ENCODE measurements around the gene RPRM. TPM values are rescaled to one million over a fixed set of nuclear protein-coding genes. Genes with fewer than 3 reads are reported as not detected.
"Not testable (repeated sequence)": the region's sequence is repeated elsewhere in the genome, so short reads cannot be mapped to it uniquely, and the experiment has no call there.

The RPRM gene
- 76.1 and 102 TPM in 2 replicates for total RNA-seq (2014; rRNA removed; shearing (Covaris generic))

DNA sequence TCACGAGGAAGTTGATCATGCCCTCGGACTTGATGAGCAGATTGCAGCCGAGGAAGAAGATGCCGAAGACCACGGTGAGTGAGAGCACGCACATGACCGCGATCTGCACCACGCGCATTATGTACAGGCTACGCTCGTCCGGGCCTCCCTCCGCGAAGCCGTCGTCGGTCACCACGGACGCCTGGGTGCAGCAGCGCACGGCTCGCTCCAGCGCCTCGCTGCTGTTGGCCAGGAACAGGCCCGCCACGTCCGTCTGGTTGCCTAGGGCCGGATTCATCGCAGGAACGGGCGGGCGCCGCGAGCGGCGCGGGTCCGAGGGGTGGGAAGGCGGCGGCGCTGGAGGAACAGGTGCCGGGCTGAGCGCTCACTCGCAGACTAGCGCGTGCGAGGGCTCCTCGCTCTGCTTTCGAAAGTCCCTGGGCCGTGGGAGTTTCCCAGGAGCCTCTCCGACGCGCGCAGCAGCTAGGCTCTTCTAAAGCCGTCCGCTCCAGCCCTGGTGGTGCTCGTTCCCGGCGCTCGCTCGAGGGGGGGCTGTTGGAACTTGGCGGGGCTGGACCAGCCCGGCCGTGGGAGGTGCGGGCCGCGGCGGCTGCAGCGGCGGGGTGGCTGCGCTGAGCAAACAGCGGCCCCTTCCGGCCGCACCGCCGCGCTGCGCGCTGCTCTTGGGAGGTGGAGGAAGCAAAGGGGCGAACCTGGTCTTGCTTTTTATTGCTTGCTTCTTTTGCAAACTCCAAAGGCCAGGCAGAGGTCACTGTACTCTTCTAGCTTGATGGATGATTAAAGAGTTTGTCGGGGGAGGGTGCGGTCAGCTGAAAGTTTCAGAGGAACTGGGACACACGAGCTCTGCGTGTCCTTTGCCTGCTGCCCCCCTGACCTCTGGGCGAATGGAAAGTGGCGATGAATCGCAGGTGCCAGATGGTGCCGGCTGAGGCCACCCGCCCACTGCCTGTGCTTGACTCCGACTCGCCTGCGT, at the start of gene RPRM:
Gene RPRM, minus strand, starts transcription at position 474 of the 973 bp plus-strand sequence. Its CDS starts 197 bp downstream, at position 277.
- in situ Hi-C loops (cut with HindIII; ENCODE audit: low sequenced_read_pairs) = no loop called here

DNA sequence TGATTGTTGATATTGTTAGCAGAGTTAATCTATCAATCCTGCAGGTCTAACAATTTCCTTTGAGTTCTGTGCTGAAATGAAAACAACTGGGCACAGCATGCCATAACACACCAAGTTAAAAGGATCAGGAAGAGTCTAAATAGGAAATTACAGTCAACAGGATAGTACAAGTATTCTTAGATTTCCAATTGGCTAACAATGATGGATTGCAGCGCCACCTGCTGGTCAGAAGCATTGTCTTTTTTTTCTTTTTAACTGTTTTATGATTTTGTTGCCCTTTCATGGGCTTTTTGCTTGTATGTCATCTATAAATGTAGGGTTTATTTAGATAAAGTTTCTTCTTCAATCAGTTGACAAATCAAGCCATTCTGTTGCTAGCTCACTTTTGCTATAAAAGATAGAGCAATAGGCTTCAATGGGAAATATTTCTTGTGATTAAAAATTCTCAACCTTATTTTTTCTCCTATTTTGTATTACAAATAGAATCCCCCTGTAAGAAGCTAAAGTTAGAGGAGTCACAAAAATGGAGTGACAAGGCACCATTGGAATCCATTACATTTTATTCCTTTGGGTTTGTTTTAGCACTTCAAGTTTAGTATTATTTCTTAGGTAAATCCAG, 40.8 kb upstream of the RPRM start:
- in situ Hi-C loops (cut with HindIII; ENCODE audit: low sequenced_read_pairs) = no loop called here
- DNase-seq (ENCODE audit: low spot score) = peak; percentile 58

More for the DNA sequence above, at the start of gene RPRM:
- DNase-seq (ENCODE audit: low spot score) = peak; percentile 59

DNA sequence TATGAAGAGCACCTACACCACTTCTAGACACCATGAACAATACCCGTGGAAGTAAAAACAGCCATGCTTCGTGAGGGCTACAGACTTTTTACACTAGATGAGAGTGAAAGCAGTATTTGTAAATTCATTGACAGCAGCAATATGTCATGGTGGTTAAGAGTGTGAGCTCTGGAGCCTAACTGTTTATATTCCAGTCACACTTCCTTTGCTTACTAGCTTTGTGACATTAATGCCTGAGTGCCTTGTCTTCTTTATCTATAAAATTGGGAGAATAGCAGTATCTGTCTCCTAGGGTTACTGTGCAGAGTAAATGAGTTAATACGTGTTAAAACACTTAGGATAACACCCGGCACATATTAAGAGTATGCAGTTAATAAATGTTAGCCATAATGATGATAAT, 33.8 kb upstream of the RPRM start:
- in situ Hi-C loops (cut with HindIII; ENCODE audit: low sequenced_read_pairs) = no loop called here
- DNase-seq (ENCODE audit: low spot score) = no peak

DNA sequence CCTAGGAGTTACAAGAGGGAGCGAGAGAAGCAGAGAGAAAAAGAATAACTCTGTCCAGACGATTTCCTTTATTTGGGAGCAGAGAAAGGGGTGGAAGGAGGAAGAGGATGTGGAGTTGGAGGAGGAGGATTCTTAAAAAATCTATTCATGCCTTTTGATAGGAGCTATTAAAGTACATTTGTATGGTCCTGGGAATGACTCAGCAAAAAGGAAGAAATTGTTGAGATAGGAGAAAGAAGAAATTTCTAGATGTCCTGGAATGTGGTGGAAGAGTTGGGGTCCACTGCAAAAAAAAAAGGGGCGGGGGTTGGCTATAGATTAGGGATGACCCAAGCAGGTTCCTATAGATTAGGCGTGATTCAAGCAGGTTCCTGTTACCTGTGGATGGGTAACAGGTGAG, 32.4 kb upstream of the RPRM start:
- in situ Hi-C loops (cut with HindIII; ENCODE audit: low sequenced_read_pairs) = no loop called here
- DNase-seq (ENCODE audit: low spot score) = no peak

DNA sequence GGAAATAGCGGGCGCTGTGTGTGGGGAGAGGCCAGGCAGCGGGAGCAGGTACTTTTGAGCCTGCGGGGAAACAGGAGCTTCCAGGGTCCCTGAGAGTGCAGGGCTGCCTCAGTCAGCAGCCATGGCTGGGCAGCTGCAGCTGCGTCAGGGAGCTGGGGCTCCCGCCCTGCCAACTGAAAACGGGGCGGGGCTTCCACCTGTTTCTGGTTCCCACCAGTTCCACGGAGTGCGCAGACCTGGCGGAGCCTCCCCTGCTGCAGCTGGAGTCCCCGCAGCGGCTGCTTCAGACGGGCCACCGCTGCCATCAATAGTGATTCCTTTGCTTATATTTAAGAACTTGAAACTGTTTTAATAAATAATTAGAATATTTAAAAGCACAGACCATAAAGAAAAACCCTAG, 30.6 kb upstream of the RPRM start:
- in situ Hi-C loops (cut with HindIII; ENCODE audit: low sequenced_read_pairs) = no loop called here
- no peak for DNase-seq (ENCODE audit: low spot score)

DNA sequence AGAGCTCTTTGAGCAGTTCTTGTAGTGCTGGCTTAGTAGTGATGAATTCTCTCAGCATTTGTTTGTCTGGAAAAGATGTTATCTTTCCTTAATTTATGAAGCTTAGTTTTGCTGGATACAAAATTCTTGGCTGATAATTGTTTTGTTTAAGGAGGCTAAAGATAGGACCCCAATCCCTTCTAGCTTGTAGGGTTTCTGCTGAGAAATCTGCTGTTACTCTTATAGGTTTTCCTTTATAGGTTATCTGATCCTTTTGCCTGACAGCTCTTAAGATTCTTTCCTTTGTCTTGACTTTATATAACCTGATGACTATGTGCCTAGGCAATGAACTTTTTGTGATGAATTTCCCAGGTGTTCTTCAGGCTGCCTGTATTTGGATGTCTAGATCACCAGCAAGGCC, 27.9 kb upstream of the RPRM start:
- DNase-seq (ENCODE audit: low spot score); in situ Hi-C loops (cut with HindIII; ENCODE audit: low sequenced_read_pairs): not testable (repeated sequence)

DNA sequence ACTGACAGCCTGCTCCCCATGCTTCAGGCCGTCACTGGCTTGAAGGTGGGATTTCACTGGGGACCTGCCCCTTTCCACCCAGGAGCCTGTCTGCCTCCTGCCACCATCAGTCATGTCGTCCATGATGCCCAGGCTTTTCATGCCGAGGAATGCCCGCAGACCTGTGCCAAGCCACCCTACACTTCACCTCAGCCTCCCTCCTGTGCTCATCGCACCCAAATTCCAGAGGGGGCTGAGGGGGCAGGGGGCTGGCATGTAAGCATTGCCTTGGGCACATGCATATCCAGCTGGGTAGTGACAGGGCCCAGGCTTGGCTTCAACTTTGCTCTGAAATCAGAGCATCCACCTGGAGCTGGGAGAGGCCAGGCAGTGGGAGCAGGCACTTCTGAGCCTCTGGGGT, 20.9 kb upstream of the RPRM start:
- in situ Hi-C loops (cut with HindIII; ENCODE audit: low sequenced_read_pairs) = no loop called here
- DNase-seq (ENCODE audit: low spot score) = no peak

DNA sequence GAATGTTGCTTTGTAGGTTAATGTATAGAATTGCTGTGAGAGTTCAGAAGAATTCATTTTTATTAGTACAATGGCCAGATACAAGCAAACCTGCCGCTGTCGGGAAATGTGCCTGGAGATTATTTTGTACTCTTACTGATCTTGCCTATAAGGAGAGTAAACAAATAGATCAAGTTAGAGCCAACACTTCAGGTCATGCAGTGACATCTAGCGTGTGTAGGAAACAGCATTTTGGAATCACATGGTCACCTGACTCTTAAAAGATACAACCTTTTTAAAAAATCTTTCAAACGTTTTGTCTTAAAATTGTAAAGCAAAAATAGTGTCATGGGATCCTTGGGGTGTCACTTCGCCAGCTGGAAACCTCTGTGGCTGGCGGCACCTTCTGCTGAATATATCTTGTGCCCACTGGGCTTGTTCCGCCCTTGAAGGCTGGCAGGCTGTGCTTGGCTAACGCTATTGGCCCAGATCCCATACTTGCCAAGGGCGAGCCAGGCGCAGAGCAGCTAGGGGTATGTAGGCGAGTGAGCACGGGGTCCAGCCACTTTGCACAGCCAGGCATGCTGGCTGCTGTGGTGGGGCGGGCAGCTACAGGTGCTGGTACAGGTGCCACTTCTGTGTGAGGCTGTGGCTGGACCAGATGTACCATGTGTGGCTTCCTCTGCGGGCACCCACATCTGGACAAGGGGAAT, 19.5 kb upstream of the RPRM start:
- in situ Hi-C loops (cut with HindIII; ENCODE audit: low sequenced_read_pairs) = no loop called here
- no peak for DNase-seq (ENCODE audit: low spot score)

DNA sequence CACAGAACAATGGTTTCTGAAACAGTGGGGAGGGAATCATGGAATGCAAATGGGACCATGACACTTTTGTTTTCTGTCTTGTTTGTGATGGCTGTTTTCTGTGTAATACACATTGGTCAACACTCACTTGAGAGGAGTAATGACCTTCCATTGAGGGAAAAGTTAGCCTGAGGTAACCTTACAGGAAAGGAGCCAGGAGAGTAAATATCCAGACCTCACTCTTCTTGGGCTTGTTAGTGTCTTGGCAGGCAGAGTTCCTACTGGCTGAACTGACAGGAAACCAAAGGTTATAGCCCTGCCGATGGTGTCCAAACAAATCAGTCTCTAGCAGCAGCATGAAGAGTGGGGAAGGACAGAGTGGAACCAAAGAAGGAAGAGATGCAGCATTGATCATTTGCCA, 17.2 kb upstream of the RPRM start:
- in situ Hi-C loops (cut with HindIII; ENCODE audit: low sequenced_read_pairs) = no loop called here
- no peak for DNase-seq (ENCODE audit: low spot score)

DNA sequence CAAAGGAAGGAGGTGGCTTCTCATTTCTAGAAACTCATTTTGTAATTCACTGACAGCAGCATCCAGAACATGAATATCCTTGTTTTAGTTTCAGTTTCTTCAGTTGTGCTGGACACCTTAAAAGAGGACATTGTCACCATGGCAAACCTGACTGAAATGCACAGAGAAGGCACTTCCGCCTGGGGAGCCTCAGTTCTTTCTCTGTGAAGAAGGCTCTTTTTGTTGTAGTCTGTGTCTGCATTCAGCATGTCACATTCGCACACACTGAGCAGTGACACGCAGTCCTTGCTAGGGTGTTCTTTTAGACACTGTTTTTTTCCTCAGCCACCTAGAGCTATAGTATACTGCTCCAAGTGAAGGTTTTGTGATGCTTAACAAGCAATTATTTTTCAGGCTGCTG, 9.5 kb upstream of the RPRM start:
- DNase-seq (ENCODE audit: low spot score) = peak; percentile 8
- in situ Hi-C loops (cut with HindIII; ENCODE audit: low sequenced_read_pairs) = no loop called here

DNA sequence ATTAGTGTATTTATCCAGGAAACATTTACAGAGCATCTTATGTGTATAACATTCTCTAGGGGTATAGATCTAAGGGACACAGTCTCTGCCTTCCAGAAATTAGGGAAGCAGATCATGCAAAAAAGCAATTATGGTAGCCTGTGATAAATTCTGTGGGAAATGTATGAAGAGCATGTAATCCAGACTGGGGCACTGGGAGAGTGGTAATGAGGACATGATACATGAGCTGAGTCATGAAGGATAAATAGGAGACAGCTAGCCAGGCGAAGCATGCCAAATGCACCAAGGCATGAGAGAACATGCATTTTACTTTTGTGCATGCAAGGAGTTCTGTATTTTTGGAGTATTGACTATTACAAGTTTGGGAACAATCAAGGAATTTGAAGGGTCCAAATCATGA, 8.9 kb upstream of the RPRM start:
- DNase-seq (ENCODE audit: low spot score) = no peak
- in situ Hi-C loops (cut with HindIII; ENCODE audit: low sequenced_read_pairs) = no loop called here

DNA sequence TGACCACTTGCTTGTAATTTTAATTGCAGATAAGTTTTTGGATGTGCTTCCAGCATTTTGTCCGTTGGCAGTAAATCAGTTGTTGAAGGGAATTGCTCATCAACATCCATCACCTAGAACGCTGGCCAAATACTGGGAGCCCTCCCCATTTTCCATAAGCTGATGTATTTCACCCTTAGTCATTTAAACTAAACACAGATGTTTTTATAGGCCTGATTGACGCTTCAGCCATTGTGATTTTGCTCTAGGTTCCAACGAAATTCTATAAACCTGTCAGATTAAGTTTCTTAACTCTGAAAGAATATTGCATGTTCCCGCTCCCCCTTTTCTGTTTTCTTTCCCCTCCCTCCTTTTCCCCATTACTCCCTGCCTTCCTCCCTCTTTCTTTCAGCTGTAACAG, 1.0 kb upstream of the RPRM start:
- in situ Hi-C loops (cut with HindIII; ENCODE audit: low sequenced_read_pairs) = no loop called here
- DNase-seq (ENCODE audit: low spot score) = no peak

DNA sequence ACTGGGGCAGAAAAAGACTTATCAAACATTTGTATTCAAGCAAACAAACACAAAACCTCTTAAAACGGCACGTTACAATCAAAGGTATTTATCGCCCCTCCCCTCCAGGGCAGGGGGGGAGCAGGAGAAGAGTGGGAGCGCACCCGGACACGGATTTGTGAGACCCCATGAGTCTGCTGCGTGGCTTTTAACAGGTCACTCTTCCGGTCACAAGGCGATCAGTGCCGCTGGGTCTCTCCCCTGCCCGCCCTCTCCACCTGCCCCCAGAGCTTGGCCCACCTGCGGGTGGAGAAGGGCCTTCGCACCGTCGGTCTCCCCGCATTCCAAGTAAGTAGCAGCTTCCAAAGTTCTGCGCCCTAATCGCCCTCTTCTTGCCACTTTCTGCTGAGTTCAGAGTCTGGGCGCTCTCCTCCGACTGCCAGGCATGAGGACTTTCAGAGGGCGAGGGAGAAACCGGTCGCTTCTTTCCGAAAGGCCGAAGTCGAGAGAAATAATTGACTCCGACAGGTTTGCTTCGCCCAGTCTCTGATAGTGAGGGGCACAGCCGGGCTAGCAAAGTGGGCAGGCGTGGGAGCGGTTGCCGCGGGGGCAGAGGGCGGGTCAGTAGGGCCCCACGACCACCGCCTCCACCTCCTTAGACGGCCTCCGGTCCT, 800 bp downstream of the RPRM start:
- in situ Hi-C loops (cut with HindIII; ENCODE audit: low sequenced_read_pairs) = no loop called here
- DNase-seq (ENCODE audit: low spot score) = peak; percentile 25

DNA sequence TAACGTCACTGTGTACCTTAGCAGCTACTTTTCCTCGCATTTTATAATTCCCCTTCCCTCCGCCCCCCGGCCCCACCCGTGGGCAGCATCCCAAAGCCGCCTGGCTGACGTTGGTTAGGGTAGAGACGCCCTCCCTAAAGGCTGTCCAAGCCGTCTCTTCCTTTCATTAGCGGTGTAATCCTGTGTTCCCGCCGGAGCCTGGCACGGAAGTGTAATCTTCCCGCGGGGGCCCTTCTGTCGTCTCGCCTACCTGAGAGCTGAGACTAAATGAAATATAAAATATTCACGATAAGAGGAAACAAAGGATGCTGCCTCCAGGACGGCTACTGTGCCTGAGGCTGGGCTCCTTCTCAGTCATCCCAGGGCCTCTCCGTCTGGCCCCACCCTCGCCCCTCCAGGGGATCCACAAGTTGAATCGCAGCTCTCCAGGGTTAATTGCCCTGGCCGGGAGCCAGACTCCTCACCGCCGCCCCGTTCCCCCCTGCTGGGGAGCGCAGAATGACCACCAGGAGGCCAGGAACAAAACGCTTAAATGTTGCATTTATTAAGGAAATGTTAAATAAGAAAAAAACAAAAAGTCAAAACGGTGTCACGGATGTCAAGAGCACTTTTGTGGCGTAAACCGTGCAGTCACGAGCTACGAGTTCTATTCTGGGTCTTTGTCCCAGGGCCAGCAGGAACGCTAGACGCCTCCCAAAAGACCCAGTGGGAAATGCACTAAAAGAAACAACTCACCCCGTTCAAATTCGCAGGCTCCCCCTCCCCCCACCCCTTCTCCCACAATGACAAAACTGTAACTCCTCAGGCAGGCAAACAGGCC, 1.5 kb downstream of the RPRM start:
- no peak for DNase-seq (ENCODE audit: low spot score)
- in situ Hi-C loops (cut with HindIII; ENCODE audit: low sequenced_read_pairs) = no loop called here

DNA sequence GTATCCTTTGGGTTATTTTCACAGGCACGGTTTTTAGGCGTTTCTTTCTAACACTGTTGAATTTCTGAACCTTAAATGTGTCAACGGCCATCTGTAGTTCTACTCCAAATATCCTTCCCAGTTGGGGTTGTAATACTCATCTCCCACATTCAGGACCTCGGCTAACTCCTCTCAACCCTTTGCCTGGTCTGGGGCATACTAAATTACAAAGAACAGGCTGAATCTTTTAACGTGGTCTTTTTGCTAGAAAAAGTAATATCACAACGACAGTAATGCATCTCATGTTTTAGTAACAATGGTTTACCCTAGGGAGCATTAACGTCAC, 2.1 kb downstream of the RPRM start:
- no peak for DNase-seq (ENCODE audit: low spot score)
- in situ Hi-C loops (cut with HindIII; ENCODE audit: low sequenced_read_pairs) = no loop called here

DNA sequence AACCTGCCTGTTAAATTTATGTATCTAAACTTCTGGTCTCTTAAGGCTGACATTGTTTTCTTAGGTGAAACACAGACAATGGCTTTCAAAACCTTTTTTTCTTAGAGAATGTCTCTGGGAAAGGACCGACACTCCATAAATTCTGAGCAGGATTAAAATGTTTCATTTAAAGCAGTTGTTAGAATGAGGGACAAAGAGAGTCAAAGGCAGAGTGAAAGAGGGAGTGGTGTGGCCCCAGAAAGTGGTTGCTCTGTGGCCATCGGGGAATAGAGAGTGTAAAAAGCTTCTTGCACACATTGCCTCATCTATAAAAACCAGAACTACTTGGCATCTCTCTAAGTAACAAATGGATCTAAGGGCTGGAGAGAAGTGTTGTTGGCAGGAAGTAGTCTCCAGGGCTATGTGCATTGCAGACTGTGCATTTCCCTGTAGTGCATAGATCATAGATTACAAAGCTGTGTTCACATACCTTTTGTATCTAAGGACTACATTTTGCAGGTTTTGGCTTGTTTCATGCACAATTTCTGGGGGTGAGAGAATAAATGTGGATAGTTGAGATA, 3.6 kb downstream of the RPRM start:
- in situ Hi-C loops (cut with HindIII; ENCODE audit: low sequenced_read_pairs) = no loop called here
- no peak for DNase-seq (ENCODE audit: low spot score)

DNA sequence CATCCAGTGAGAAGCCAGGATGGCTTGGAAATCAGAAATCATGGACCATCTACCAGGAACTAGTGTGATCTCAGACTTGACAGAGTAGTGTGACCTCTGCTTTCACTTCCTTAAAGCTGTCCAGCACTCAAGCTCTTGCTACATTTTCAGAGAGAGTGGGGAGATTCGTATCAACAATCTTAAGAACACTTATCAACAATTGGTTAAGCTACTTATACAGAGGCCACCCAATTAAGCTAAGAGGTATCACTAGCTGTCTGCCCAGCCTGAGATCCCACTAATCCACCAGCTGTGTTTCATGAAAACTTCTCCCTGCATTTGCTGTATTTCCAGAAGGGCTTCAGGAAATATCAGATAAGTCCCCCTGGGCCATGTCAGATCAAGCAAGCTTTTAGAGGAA, 4.2 kb downstream of the RPRM start:
- in situ Hi-C loops (cut with HindIII; ENCODE audit: low sequenced_read_pairs) = no loop called here
- no peak for DNase-seq (ENCODE audit: low spot score)

DNA sequence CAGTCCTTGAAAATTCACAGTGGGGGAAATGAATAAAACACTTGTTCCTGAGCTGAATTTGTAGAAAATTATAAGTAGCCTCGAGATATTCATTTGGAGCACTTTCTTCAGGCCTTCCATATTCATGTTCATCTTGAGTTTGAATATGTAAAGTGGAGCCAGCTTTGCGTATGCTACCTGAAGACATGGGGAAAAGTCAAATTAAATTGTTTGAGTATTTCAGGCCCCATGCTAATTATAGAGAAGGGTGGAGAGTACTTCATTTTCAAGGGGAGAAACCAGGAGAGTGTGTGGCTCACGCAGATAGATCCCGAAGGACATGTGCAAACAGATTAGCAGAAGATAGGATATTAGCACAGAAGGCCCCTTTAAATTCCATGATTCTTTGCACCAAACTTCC, 7.7 kb downstream of the RPRM start:
- DNase-seq (ENCODE audit: low spot score) = no peak
- in situ Hi-C loops (cut with HindIII; ENCODE audit: low sequenced_read_pairs) = no loop called here

DNA sequence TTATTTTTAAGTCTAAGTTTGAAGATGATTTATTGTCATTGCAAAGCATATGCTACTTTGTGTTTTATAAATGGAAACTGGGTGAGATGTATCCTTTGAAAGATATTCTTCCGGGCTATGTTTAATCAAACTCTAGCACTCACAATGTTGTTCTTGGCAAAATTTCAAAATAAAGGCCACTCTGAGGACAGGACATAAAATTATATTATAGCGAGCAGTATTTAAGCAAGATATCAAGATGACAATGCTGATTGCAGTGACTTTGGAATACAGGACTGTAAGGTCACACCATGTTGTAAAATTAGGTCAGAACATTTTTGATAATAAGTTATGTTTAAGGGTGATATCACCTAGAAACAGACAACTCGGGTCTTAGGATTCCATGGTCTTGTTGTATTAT, 14.2 kb downstream of the RPRM start:
- in situ Hi-C loops (cut with HindIII; ENCODE audit: low sequenced_read_pairs) = no loop called here
- no peak for DNase-seq (ENCODE audit: low spot score)

All from G401 (cell line).